Panc1 (cell line): ENCODE results near the gene HCN1. TPM values are rescaled to one million over a fixed set of nuclear protein-coding genes. Genes with fewer than 3 reads are reported as not detected.

ENCODE experiments used
- ATAC-seq: fragments of 200-7000 bp; cut with Tn5 transposase; 2 replicates; pipeline ENCODE4 v1.9.1; 2020; ENCODE audit warnings: mild to moderate bottlenecking, moderate library complexity
- BruUV-seq: library from RNA; stranded (reverse); fragments of 400-500 nt; replicated peaks from 2 replicates; lab custom pipeline; 2021; lab: Mats Ljungman, UMichigan
- CTCF ChIA-PET: fragments of 300-600 bp; sonication (Branson Sonifier 250); formaldehyde crosslinking; loops from one replicate; lab custom pipeline; 2022; ENCODE audit warnings: antibody characterized with exemption; lab: Charles Lee
- POLR2A ChIA-PET: fragments of 300-600 bp; sonication (Branson Sonifier 250); formaldehyde crosslinking; loops from one replicate; lab custom pipeline; 2022; ENCODE audit warnings: antibody characterized with exemption; lab: Charles Lee
- DNase-seq: peaks from one replicate; pipeline ENCODE4 v3.0.0-alpha.2; 2010; ENCODE audit warnings: low read depth, low spot score
- H3K27ac ChIP-seq: 2 replicates; pipeline ENCODE4 v1.5.1; 2011; ENCODE audit warnings: mild to moderate bottlenecking, low read length, inconsistent platforms
- H3K27me3 ChIP-seq: fragments of 200-500 bp; sonication (Bioruptor generic); 2 replicates; pipeline ENCODE4 v1.6.0; 2014; ENCODE audit warnings: low read length, inconsistent platforms; ENCODE audit not compliant: control insufficient read depth, insufficient read depth
- H3K36me3 ChIP-seq: fragments of 200-500 bp; sonication (Bioruptor generic); 2 replicates; pipeline ENCODE4 v1.5.1; 2014; ENCODE audit warnings: inconsistent platforms, mild to moderate bottlenecking, low read length, moderate library complexity; ENCODE audit not compliant: control insufficient read depth, insufficient read depth
- H3K4me1 ChIP-seq: 2 replicates; pipeline ENCODE4 v1.5.1; 2011; ENCODE audit warnings: inconsistent platforms, mild to moderate bottlenecking, low read length, moderate library complexity; ENCODE audit not compliant: control insufficient read depth, insufficient read depth
- H3K4me3 ChIP-seq, 2 experiments: 2 replicates each; pipeline ENCODE4 v1.5.1; 2011 to 2012; ENCODE audit warnings: low read depth in 2 of 2, low read length in 2 of 2, mild to moderate bottlenecking in 2 of 2, inconsistent platforms in 1 of 2, moderate library complexity in 1 of 2
- H3K9me3 ChIP-seq: fragments of 200-500 bp; sonication (Bioruptor generic); 2 replicates; pipeline ENCODE4 v1.5.1; 2014; ENCODE audit warnings: low read depth, mild to moderate bottlenecking, inconsistent platforms, low read length, moderate library complexity; ENCODE audit not compliant: control insufficient read depth, insufficient read depth
- CTCF ChIP-seq: fragments of 450-650 bp; IDR thresholded peaks from 2 replicates; pipeline ENCODE4 v1.5.1; 2017; ENCODE audit warnings: mild to moderate bottlenecking
- POLR2AphosphoS5 ChIP-seq: IDR thresholded peaks from 2 replicates; pipeline ENCODE4 v1.6.1; 2012; ENCODE audit warnings: mild to moderate bottlenecking, low read depth, low read length, moderate library complexity
- REST ChIP-seq, 2 experiments: IDR thresholded peaks; 2 replicates each; pipeline ENCODE4 v1.6.1; 2011 to 2012; ENCODE audit warnings: low read depth in 2 of 2, control low read depth in 1 of 2, low read length in 1 of 2, mild to moderate bottlenecking in 1 of 2, moderate library complexity in 1 of 2; ENCODE audit not compliant: insufficient read depth in 1 of 2
- SIN3A ChIP-seq: IDR thresholded peaks from 2 replicates; pipeline ENCODE4 v1.6.1; 2012; ENCODE audit warnings: low read depth, mild to moderate bottlenecking, low read length, moderate library complexity, borderline replicate concordance; ENCODE audit not compliant: insufficient read depth
- TCF7L2 ChIP-seq: IDR thresholded peaks from 2 replicates; pipeline ENCODE4 v1.6.1; 2011; ENCODE audit warnings: mild to moderate bottlenecking, low read depth, low read length, inconsistent platforms
- in situ Hi-C: cut with HindIII; loops from 2 replicates; pipeline ENCODE4 v1.10.0; 2016; ENCODE audit warnings: low sequenced_read_pairs, low pct_unique_long_range_greater_than_20kb
- intact Hi-C: fragments of 100-400 bp; cut with micrococcal nuclease; formaldehyde crosslinking; loops from one replicate; pipeline ENCODE4 v1.10.0; 2022; ENCODE audit not compliant: unreplicated experiment
- total RNA-seq: library from RNA; stranded (reverse); gene quantifications from one replicate; pipeline ENCODE4 v1.2.1, GENCODE V29; 2021; ENCODE audit not compliant: unreplicated experiment

Gene HCN1
- total RNA-seq, 1 experiment from 2014 or later: 0.36 TPM

GRCh38 chr5:45408067-45408466 lies 288.1 kb downstream of the HCN1 start:
- Histone ChIP-seq H3K36me3 (no peaks in the 10 kb centered on the region), H3K4me1 (no peaks in the 10 kb centered on the region), H3K27me3 (no peaks in the 10 kb centered on the region), H3K4me3 (no peak overlapping the region), H3K27ac (no peak overlapping the region), H3K9me3 (no peaks in the 10 kb centered on the region)
- POLR2A ChIA-PET: no interaction called here
- ATAC-seq (no peak), DNase-seq (no peak)
- intact Hi-C loops: no loop called here
- no TSS peak for BruUV-seq
- in situ Hi-C loops: no loop called here
- CTCF ChIA-PET: no interaction called here
- TF ChIP-seq SIN3A (no peak), POLR2AphosphoS5 (no peak), CTCF (no peak), REST (IDR thresholded peaks at IDR 0.05; ENCODE audit: insufficient read depth in 1 of 2, low read depth in 2 of 2, low read length in 1 of 2) (no peak), TCF7L2 (no peak)

- no TSS peak for BruUV-seq
- no peak overlapping the region for H3K27ac ChIP-seq
- CTCF ChIA-PET: interaction anchor here (0.6 kb wide), 1 partner anchor 155 kb away, joined by 21 read pairs; no protein-coding TSS in a partner anchor
- TF ChIP-seq REST (IDR thresholded peaks at IDR 0.05; ENCODE audit: insufficient read depth in 1 of 2, low read depth in 2 of 2, low read length in 1 of 2) (no peak), CTCF (no peak), TCF7L2 (no peak), POLR2AphosphoS5 (no peak), SIN3A (no peak)
- H3K9me3 ChIP-seq: no peaks in the 10 kb centered on the region
- H3K36me3 ChIP-seq: no peaks in the 10 kb centered on the region
- H3K4me1 ChIP-seq: no peaks in the 10 kb centered on the region
- DNase-seq (no peak), ATAC-seq (no peak)
- in situ Hi-C loops (no loop called here), intact Hi-C loops (no loop called here)
- H3K27me3 ChIP-seq: no peaks in the 10 kb centered on the region
- POLR2A ChIA-PET: no interaction called here
- no peak overlapping the region for H3K4me3 ChIP-seq
Observed at GRCh38 chr5:45402804-45403455, 293.2 kb downstream of the HCN1 start.
